Epithelial cell of prostate (primary cell): ENCODE results near the gene SLC8A1.

Source experiments
- DNase-seq: peaks from one replicate; pipeline ENCODE4 v3.0.0-alpha.2; 2011; ENCODE audit warnings: low read depth, low spot score
- H3K27ac ChIP-seq: fragments of 450-650 bp; 2 replicates; pipeline ENCODE4 v1.5.1; 2017; ENCODE audit warnings: mild to moderate bottlenecking

Gene SLC8A1

DNA sequence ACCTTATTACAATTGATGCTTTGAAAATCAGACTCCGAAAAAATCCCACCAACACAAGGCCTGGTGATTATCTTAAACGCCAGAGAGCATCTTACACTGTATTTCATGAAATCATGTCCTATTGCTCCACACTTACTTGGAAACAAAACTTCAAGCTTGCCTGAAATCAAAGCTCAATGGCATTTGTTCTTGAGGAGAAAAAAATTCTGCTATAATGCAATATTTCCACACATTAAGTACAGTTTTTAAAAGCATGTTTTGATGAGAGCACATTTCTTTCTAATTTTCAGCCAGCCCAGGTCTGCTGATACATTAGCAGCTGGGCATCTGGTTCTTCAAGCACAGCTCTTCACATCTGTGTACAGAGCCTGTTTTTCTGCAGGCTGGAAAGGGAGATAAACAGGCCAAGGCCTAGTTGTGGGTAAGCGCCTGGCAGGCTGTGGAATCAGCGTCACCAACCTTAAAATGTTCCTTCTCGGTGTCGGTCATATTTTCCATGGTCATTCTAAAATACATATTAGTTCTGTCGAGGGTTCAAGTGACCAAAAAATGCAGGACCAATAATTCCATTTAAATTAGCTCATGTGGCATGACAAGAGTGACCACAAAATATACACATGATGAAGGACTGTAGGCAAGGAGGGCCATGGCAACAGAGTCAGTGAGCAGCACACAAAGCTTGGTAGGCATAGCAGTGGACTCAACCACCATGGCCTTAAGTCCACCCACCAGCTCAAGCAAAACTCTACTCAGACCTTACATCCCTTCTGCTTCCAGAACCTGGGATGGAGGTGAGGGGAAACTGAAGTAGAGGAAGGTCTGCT, 20.9 kb downstream of the SLC8A1 start:
- no peak overlapping the region for H3K27ac ChIP-seq
- DNase-seq, result no peak

DNA sequence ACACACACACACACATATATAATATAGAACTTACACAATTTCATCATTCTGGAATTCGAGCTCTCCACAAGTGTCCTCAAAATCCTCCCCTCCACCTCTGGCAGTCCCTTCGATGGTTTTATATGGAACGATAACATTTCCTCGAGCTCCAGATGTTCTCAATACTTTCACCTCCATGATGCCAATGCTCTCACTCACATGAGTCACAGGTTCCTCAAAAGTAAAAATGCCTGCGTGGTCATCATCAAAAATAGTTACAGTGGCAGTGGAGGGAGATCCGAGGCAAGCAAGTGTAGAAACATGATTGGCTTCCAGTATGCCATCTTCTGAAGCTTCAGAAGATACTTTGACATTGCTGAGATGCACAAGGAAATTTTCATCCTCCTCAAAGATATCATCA, 23.5 kb downstream of the SLC8A1 start:
- no peak overlapping the region for H3K27ac ChIP-seq
- DNase-seq, result no peak

DNA sequence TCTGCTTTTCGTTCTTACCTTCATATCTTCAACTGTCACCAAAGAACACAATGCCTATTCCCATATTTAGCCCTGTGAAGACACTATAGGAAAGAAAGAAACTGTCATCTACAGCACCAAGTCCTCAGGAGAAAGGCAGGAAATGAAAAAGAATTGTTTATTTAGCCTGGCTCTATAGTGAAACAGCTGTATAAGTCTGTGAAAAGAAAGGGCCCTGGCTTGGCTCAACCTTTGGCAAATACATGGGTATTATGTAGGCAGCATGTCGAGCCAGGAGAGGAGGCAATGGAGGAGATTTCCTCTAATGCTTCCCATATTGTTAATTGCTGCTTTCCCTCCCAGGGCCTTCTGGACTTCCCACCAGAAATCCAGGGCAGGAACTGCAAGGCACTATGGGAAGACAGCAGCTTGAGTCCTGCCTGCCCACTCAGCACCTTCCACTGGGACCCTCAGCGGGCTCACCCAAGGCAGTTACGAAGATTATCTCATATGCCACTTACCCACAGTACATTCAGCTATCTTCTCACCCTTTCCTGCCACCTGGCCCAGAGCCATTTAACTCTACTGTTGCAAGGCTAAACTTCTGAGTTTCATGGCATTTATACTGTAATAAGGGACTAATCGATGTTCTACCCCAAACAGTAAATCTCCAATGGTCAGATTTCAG, 30.1 kb downstream of the SLC8A1 start:
- no peak for DNase-seq
- no peak overlapping the region for H3K27ac ChIP-seq

DNA sequence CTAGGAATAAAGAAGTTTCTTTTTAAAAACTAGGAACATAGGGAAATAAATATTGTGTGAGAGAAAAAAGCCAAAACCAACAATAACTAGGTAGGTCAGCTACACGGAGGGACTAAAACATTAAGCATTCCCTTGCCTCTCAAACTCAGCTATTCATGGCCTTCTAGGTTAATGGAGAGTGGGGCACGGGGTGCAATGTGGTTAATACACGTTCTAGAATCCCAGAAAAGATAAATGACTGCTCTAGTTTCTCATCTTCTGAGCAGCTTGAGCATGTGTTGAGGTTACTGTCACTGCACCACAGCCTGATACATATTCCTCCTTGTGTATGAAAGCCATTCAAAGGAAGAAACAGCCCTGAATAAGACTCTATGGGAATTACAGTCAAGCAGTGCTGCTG, 31.4 kb downstream of the SLC8A1 start:
- DNase-seq, result no peak
- H3K27ac ChIP-seq, result no peak overlapping the region

DNA sequence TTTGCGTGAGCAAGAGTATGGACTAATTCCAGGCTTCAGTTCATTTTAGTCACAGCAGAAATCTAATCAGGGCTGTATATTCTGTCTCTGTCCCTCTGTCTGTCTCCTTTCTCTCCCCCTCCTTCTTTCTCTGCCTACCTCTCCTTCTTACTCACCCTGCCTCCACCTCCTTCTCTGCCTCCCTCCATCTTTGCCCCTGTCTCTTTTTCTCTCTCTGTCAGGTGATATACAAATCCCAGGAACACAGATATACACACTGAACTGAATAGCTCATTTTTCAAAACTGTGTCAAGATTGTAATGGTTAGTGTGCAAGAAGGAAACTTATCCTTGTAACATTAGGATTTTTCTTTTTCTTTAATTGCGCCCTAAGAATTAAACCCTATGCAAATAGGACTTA, 32.5 kb downstream of the SLC8A1 start:
- DNase-seq, result no peak
- no peak overlapping the region for H3K27ac ChIP-seq

DNA sequence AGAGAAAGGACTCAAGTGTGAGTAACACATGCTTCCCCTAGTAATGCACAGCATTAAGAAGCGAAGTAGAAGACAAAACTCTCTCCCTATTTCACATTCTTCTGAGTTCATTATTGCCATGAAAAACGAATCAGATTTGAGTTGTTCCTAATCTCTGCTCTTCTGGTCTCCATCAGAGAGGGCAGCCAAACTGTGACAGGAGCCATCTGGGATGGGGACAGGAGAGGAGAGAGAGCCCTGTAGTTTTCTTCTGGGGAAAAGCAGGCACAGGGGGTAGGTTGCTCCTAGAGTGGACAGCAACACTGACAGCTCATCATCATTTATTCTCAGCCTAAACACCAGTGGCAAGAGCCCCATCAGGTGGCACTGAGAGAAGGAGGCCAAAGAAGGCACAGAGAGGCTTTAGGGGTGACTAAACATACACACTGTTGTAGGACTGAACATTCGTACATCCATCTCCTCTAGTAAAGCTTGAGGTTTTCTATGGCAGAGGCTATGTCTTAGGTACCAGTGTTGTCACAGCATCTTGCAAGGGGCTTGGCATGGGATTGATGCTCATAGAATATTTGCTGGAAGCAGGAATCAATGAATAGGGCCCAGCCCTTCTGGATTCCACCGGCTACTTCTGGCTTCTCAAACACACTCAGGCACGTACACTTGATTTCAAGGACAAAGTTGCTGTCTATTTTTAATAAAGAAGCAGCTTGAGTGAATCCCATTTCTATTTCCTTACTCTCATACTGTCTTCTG, 33.1 kb downstream of the SLC8A1 start:
- DNase-seq, result no peak
- H3K27ac ChIP-seq, result no peak overlapping the region

DNA sequence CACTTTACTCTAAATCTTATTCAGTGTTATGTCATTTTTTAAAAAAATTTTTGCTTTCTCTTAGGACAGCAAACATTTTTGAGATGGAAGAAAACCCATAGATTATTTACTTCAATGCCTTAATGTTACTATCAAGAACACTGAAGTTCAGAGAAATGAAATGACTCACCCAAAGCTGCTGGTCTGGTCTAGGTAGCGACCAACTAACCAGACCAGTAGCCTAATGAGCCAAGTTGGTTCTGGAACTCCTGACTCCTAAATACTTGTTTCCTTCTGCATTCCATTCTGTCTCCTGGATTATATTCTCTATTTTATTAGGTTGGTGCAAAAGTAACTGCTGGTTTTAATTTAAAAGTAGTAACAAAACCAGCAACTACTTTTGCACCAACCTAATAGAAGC, 35.4 kb downstream of the SLC8A1 start:
- H3K27ac ChIP-seq, result no peak overlapping the region
- no peak for DNase-seq

DNA sequence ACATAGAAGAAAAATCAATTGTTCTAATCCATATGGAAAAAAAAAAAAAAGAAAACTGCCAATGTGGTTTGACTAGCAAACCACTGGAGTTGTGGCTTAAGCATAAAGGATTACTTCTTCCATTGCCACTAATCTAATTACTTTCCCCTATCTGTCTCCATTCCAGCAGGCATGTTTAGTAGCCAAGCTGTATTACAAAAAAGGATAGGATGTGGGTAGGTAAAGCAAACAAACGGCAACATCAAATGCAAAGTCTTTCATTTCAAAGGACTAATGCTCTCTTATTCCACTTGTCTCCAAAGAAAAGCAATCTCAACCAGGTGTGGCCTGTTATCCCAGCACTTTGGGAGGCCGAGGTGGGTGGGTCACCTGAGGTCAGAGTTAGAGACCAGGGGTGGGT, 36.5 kb downstream of the SLC8A1 start:
- no peak for DNase-seq
- no peak overlapping the region for H3K27ac ChIP-seq

DNA sequence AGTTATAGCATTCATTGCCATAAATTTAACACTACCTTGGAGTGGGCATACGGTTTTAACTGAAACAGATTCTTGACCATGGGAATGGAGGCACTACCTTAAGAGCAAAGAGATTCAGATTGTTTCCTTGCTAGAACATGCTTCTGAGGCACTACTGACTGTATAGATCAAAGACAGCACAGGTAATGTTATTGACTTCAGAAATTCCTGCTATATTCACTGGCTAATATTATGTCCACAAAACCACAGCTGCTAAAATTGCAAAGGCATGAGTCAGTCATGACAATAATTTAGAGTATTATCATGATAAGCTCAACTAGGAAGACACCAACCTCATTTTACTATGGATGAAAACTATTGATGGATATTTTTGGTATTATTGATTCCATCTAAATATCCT, 39.4 kb downstream of the SLC8A1 start:
- H3K27ac ChIP-seq, result peak overlapping the region; percentile 47
- DNase-seq, result no peak

DNA sequence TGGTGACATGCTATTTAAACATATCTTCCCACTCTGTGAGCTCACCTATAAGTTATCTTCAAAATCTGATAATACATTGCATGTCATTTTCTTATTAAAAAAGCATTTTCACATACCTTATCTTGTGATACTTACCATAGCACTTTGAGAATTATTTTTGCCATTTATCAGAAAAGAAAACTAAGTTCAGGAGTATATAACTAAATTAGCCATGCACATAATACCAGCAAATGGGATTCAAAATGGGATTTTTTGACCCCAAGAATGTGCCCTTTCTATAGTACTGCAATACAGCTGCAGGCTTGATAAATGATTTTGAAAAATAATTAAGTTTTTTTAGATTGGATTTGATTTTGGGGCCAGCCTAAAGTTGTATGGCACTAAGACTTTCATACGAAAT, 41.2 kb downstream of the SLC8A1 start:
- no peak for DNase-seq
- H3K27ac ChIP-seq, result no peak overlapping the region

DNA sequence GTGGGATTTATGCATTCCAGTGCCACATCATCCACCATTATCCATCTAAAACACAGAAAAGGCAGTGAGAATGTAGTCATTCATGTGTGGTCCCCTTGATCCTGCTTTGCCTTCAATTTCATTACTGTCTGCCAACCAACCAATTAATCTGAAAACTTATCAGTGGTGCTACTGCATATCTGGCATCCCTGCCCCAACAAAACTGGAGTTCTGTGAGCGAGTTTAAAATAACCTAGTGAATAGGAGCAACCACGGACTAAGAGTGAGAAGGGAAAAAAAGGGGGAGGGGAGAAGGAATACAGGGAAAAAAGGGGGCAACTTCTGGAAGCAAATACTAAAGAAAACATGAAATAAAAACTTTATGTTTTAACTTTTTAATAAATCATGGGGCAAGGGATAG, 42.2 kb downstream of the SLC8A1 start:
- H3K27ac ChIP-seq, result no peak overlapping the region
- no peak for DNase-seq

DNA sequence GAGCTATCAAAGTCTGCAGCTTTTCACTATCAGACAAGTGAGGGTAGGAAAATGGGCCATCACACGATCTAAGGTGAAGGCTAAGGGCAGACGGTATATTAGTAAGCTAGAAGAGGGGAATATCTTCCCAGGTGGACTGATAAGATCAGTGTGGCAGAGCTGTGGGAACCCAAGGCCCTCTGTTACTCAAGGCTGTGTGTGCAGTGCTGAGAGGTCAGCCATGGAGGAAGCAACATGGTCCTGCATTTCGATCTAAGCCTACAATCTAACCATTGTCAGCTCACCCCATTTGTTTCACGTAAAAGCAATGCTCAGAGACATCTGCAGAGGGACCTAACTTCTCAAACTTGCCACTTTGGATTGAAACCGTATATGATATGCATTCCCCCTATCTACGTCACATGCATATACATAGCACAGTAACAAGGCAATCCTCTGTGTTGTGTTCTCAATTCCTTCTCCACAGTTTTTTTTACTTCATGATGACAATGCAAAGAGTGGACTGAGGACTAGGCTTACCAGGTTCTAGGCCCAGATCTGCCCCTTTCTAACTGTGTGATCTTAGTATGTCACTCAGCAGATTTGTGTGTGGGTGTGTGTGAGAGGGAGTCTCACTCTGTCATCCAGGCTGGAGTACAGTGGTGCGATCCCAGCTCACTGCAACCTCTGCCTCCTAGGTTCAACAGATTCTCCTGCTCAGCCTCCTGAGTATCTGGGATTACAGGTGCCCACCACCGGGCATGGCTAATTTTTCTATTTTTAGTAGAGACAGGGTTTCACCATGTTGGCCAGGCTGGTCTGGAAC, 45.2 kb downstream of the SLC8A1 start:
- DNase-seq, result no peak
- H3K27ac ChIP-seq, result no peak overlapping the region

DNA sequence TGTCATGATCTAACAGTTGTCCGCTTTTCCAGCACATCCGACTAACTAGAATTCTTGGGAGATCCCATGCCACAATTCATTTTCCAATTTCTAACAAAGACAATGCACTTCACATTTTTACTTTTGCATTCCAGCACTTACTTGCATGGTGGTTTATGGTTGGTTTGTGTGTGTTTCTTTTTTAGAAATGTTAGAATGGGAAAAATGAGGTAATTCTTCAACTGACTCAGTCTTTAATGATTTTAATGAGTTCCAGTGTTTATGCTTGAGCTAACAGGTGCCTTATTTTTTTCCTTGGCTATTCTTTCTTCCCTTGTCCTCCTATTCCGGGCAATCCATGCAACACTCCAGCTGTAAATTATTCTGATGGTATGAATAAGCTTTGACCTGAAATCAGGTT, 46.4 kb downstream of the SLC8A1 start:
- no peak overlapping the region for H3K27ac ChIP-seq

DNA sequence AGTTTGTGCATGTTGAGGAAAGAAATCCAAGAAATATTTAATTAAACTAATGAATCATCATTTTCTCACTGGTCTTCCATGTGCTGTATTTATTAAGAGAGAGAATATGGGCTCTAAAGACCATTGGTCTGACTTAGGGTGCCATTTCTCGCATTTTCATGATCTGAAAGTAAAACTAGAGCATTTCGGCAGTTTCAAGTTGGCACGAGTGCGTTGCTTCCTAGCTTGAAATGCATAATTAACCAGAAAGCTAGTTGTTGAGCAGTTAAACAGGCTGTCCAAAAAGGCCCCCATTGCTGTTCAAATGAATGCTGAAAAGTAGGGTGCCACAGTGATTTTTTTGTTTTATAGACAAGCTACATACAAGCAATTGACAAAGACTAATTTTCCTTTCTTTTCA, 47.4 kb downstream of the SLC8A1 start:
- no peak for DNase-seq
- H3K27ac ChIP-seq, result peak overlapping the region; percentile 79

More for the DNA sequence above, 46.4 kb downstream of the SLC8A1 start:
- no peak for DNase-seq

DNA sequence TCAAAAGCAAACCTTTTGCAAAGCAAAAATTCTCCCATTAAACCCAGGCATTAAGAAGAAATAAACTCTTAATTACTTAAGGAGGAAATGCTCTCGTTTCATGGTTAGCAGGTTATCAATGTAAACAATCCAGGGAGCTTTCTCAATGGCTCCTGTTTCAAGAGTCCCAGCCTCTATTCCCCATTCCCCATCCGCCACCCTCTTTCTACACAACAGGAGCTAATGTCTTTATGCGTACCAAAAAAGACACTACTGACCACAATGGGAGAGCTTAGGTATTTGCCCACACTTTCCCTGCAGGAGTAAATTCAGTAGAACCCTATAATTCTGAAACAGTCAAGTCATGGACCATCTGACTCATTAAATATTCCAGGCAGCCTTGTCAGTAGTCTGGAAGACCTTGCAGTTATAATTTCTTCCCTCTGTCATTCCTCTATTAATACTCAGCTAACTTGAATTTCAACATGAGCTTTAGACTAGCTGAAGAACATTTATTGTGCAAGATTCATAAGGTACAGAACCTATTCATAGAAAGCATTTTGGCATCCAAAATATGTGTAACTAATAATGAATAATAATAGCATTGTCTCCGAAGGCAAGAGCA, 48.6 kb downstream of the SLC8A1 start:
- peak overlapping the region; percentile 79 for H3K27ac ChIP-seq
- peak; percentile 65 for DNase-seq

DNA sequence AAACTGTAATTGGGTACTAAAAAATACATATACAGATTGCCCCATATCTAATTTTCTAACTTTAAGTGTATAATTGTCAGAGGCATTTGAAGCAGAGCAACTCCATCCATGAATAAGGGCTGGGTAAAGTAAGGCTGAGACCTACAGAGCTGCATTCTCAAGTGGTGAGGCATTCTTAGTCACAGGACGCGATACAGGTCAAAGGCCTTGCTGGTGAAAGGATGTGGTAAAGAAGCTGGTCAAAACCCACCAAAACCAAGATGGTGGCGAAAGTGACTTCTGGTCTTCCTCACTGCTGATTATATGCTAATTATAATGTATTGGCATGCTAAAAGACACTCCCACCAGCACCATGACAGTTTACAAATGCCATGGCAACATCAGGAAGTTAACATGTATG, 50.0 kb downstream of the SLC8A1 start:
- DNase-seq, result no peak
- peak overlapping the region; percentile 79 for H3K27ac ChIP-seq

DNA sequence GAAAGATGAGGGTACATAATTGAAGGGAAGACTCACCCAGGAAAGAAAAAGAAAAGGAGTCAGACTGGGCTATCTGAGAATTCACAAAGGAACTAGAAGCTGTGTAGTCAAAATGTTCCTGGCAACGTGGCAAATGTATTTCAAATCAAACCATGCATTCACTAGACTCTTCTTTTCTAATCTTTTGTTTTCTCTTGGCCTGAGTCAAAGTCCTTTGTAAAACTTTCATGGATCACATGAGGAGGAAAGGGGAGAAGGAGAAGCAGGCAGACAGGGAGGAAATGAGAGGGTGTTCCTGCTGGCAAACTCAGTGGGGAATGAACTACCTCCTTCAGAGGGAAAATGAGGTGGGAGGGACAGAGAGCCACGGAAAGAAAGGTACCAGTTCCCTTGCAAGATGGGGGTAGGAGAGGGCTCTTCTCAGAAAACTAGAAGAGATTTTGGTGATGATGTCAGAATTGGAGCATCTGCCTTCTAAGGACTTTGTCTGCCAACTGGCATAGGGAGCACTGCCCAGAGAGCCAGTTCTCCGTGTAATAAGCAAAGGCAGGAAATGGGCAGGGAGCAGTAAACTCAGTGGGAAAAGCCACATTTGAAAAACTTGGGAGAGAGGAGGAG, 51.4 kb downstream of the SLC8A1 start:
- no peak for DNase-seq
- H3K27ac ChIP-seq, result peak overlapping the region; percentile 79

DNA sequence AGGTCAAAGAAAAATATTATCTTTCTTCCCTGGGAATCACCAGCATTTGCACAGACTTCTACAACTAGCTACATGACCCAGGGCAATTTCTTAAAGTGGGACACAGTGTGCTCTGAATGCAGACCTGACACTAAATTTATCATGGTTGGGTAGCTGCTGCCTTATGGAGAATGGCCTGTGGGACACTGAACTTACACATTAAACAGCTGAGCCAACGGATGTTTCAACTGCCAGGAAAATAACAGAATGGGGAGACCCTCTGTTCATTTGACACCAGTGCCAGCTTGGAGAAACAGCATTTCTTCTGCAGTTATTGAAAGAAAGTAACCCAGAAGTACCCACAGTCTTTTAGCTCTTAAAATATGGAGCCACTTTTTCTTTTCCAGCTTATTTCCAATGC, 54.1 kb downstream of the SLC8A1 start:
- H3K27ac ChIP-seq, result no peak overlapping the region

DNA sequence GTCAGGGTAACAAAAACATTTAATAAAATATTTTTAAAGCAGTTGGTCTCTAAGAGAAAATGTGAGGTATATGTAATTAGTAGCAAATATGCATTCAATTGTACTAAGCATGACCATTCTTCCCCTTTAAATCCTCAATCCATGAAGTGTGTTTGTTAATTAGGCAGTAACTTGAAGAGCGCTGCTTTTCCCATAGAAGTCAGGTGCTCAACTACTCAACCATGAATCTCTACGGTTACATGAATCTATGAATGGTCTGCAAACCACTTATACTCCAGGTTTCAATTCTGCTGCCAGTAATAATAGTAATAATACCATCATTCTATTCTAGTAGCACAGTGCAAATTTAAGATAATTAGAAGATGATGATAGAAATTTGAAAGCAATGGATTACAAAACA, 55.8 kb downstream of the SLC8A1 start:
- no peak overlapping the region for H3K27ac ChIP-seq
- DNase-seq, result no peak

More for the DNA sequence above, 54.1 kb downstream of the SLC8A1 start:
- no peak for DNase-seq
